Sigmoid colon (tissue), 3 donors: Measurements from ENCODE around the gene PPP1R12A.

Experiments used
- CTCF ChIP-seq, 4 experiments: fragments of 450-650 bp in 3 of 4; fragments of 200-600 bp in 1 of 4; IDR thresholded peaks; one replicate each; pipeline ENCODE4 v1.5.1; 2016 to 2019; ENCODE audit warnings: antibody characterized with exemption in 4 of 4, mild to moderate bottlenecking in 3 of 4, moderate library complexity in 2 of 4
- POLR2A ChIP-seq, 2 donors: fragments of 450-650 bp; IDR thresholded peaks; one replicate each; pipeline ENCODE4 v1.6.1; 2016; ENCODE audit warnings: antibody characterized with exemption in 2 of 2, mild to moderate bottlenecking in 2 of 2, moderate library complexity in 2 of 2

DNA sequence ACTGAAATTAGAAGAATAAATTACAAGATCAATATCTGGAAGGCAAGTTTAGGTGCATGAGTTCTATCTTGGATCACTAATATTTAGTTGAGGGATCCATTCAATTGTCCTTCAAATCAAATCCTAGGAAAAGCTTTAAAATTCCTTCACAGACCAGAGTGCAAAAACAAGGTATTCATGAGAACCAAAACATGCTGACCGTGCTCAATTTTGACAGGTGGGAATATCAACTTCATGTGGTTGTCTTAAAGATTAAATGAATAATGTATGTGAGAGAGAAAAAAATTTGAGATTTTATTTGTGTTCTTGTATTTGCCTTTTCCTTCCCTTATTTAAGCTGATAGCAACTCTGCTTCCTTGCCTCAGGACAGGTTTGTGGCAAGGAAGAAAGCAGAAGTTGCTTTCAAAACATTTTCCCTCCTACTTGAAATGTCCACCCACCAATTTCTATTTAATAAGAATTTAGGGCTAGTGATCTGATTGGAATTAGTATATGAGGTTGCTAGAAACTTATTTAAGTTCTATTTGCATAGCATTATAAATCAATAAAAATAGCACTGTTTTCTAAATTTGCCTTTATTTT, 4.9 kb upstream of the PPP1R12A start:
- TF ChIP-seq POLR2A (IDR thresholded peaks at IDR 0.05) (no peak), CTCF (IDR thresholded peaks at IDR 0.05) (no peak)
